Measurements from ENCODE around the gene IL25. TPM values are rescaled to one million over a fixed set of nuclear protein-coding genes. Genes with fewer than 3 reads are reported as not detected.

Gene IL25
- polyA plus RNA-seq, 1 of the 3 experiments (the other 2 are of a cell fraction): not detected

GRCh38 chr14:23379366-23380196, 7.0 kb downstream of the IL25 start:
- peak; percentile 83 for DNase-seq
- CTCF ChIA-PET: interaction anchor here (0.5 to 8.2 kb wide), 44 partner anchors 11 to 250 kb away, joined by 3 to 179 read pairs (median 4); partner anchors contain the start of genes EFS, HOMEZ, PABPN1 and SLC22A17
- POLR2A ChIA-PET: interaction anchor here (1.0 to 1.7 kb wide), 3 partner anchors 13 to 57 kb away, joined by 3 to 6 read pairs (median 5); no protein-coding TSS in a partner anchor

GRCh38 chr14:23380197-23380914, 7.7 kb downstream of the IL25 start:
- Histone ChIP-seq H3K9me2 (no peaks in the 10 kb centered on the region), H3K4me3 (ENCODE audit: low read depth in 2 of 2, low read length in 1 of 2) (peak overlapping the region in 1 of 2 experiments; percentile 52; a peak in 1 of 4 replicates), H3K4me1 (ENCODE audit: control insufficient read depth in 1 of 2, insufficient read depth in 2 of 2, low read depth in 1 of 2, low read length in 1 of 2) (peaks cover 0 to 3% of the 10 kb centered on the region in 2 experiments; a peak in 1 of 4 replicates), H2AFZ (ENCODE audit: low read depth) (no peak overlapping the region), H3K27me3 (ENCODE audit: insufficient read depth) (peaks cover 8% of the 10 kb centered on the region), H3K79me2 (ENCODE audit: insufficient read depth) (no peaks in the 10 kb centered on the region), H4K20me1 (ENCODE audit: insufficient read depth) (no peaks in the 10 kb centered on the region), H3K9me3 (no peaks in the 10 kb centered on the region), H3K4me2 (no peak overlapping the region), H3K27ac (ENCODE audit: low read depth in 2 of 2, low read length in 1 of 2) (no peak overlapping the region), H3K36me3 (replicated peaks in 1 of 2; ENCODE audit: control insufficient read depth in 1 of 2, insufficient read depth in 2 of 2, low read length in 1 of 2) (no peaks in the 10 kb centered on the region), H3F3A (replicated peaks; ENCODE audit: insufficient read depth) (no peaks in the 10 kb centered on the region), H3K9ac (no peak overlapping the region)
- ChIA-PET POLR2A (interaction anchor here (1.0 to 1.7 kb wide), 2 partner anchors 54 to 58 kb away, joined by 3 to 6 read pairs; no protein-coding TSS in a partner anchor), CTCF (interaction anchor here (0.5 to 8.2 kb wide), 41 partner anchors 10 to 251 kb away, joined by 3 to 179 read pairs (median 4); partner anchors contain the start of genes EFS, HOMEZ, PABPN1 and SLC22A17)
- 50% methylated on average over 5 of the region's 16 CpGs for whole genome bisulfite sequencing (ENCODE audit: low lambda C conversion rate)
- DNase-seq: no peak
- no peak for TF ChIP-seq EP300 (IDR thresholded peaks at IDR 0.05; ENCODE audit: borderline replicate concordance in 1 of 2, low read depth in 1 of 2, low read length in 1 of 2)
- no peak for TF ChIP-seq RAD21 (IDR thresholded peaks at IDR 0.05; ENCODE audit: low read length)
- no peak for TF ChIP-seq TEAD4 (IDR thresholded peaks at IDR 0.05; ENCODE audit: borderline replicate concordance, insufficient read depth)
- no peak for TF ChIP-seq FOXJ3 (CRISPR knock-in tag; IDR thresholded peaks at IDR 0.05)
- TF ChIP-seq, protein P1, sequence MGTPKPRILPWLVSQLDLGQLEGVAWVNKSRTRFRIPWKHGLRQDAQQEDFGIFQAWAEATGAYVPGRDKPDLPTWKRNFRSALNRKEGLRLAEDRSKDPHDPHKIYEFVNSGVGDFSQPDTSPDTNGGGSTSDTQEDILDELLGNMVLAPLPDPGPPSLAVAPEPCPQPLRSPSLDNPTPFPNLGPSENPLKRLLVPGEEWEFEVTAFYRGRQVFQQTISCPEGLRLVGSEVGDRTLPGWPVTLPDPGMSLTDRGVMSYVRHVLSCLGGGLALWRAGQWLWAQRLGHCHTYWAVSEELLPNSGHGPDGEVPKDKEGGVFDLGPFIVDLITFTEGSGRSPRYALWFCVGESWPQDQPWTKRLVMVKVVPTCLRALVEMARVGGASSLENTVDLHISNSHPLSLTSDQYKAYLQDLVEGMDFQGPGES (IDR thresholded peaks at IDR 0.05; ENCODE audit: low read depth, low read length): no peak
- TF ChIP-seq YY1 (IDR thresholded peaks at IDR 0.05; ENCODE audit: low read depth): no peak
- no peak for TF ChIP-seq EZH2phosphoT487 (IDR thresholded peaks at IDR 0.05; ENCODE audit: borderline replicate concordance, low read depth)
- no peak for TF ChIP-seq FOXM1 (IDR thresholded peaks at IDR 0.05; ENCODE audit: low read depth)
- TF ChIP-seq USF2 (IDR thresholded peaks at IDR 0.05; ENCODE audit: borderline replicate concordance, low read depth, low read length): no peak

More at GRCh38 chr14:23379366-23380196, 7.0 kb downstream of the IL25 start:
- H3F3A ChIP-seq (replicated peaks; ENCODE audit: insufficient read depth): no peaks in the 10 kb centered on the region
- peaks cover 0 to 3% of the 10 kb centered on the region in 2 experiments; a peak in 1 of 4 replicates for H3K4me1 ChIP-seq (ENCODE audit: control insufficient read depth in 1 of 2, insufficient read depth in 2 of 2, low read depth in 1 of 2, low read length in 1 of 2)
- TF ChIP-seq RAD21 (IDR thresholded peaks at IDR 0.05; ENCODE audit: low read length) (peak; percentile 87), SMC3 (IDR thresholded peaks at IDR 0.05; ENCODE audit: low read depth, low read length) (peak; percentile 86), CTCF (IDR thresholded peaks at IDR 0.05) (peak; percentile 81), EP300 (IDR thresholded peaks at IDR 0.05; ENCODE audit: borderline replicate concordance in 1 of 2, low read depth in 1 of 2, low read length in 1 of 2) (no peak), RCOR1 (IDR thresholded peaks at IDR 0.05; ENCODE audit: low read length) (no peak)
- no peak overlapping the region for H3K4me2 ChIP-seq
- peak overlapping the region in 1 of 2 experiments; percentile 52; a peak in 1 of 4 replicates for H3K4me3 ChIP-seq (ENCODE audit: low read depth in 2 of 2, low read length in 1 of 2)
- peaks cover 8% of the 10 kb centered on the region for H3K27me3 ChIP-seq (ENCODE audit: insufficient read depth)
- 24% methylated on average over 6 of the region's 12 CpGs for WGBS (ENCODE audit: low lambda C conversion rate)
- H4K20me1 ChIP-seq (ENCODE audit: insufficient read depth): no peaks in the 10 kb centered on the region
- H3K9ac ChIP-seq: no peak overlapping the region
- no peaks in the 10 kb centered on the region for H3K9me2 ChIP-seq
- no peaks in the 10 kb centered on the region for H3K79me2 ChIP-seq (ENCODE audit: insufficient read depth)
- H3K27ac ChIP-seq (ENCODE audit: low read depth in 2 of 2, low read length in 1 of 2): no peak overlapping the region
- H3K9me3 ChIP-seq: no peaks in the 10 kb centered on the region
- no peak overlapping the region for H2AFZ ChIP-seq (ENCODE audit: low read depth)
- no peaks in the 10 kb centered on the region for H3K36me3 ChIP-seq (replicated peaks in 1 of 2; ENCODE audit: control insufficient read depth in 1 of 2, insufficient read depth in 2 of 2, low read length in 1 of 2)
